GM10847 (cell line): ENCODE measurements around the gene REPIN1.

ENCODE experiments used
- POLR2A ChIP-seq: IDR thresholded peaks from 2 replicates; pipeline ENCODE4 v1.6.1; 2011; ENCODE audit not compliant: insufficient read length; ENCODE audit errors: extremely low read depth

The REPIN1 gene

GRCh38 chr7:150344299-150344698 lies 24.3 kb upstream of the REPIN1 start:
- no peak for TF ChIP-seq POLR2A

DNA sequence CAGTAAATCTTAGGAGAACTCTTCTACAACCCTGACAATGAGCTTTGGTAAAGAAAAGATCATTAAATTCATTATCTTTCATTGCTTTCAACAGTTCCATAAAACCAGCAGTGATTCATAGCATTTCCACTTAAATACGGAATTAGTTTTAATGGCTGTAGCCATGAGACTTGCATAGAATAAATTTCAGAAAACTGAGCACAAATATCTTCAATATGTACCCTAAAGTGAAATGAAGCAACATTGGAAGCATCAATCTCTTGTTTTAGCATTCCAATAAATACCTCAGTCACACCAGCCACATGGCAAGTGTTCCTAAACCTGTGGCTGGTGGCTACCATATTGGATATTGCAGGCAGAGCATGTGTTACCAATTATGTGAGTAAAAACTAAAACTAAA lies 23.6 kb upstream of the REPIN1 start:
- no peak for TF ChIP-seq POLR2A

- TF ChIP-seq POLR2A, result no peak
Observed at GRCh38 chr7:150346922-150347321, 21.7 kb upstream of the REPIN1 start.

- TF ChIP-seq POLR2A, result no peak
Observed at GRCh38 chr7:150351587-150352194, 16.9 kb upstream of the REPIN1 start.

GRCh38 chr7:150355666-150356059 lies 13.0 kb upstream of the REPIN1 start:
- TF ChIP-seq POLR2A, result no peak

- no peak for TF ChIP-seq POLR2A
Observed at GRCh38 chr7:150356265-150356897, 12.2 kb upstream of the REPIN1 start.

- TF ChIP-seq POLR2A, result no peak
Observed at GRCh38 chr7:150357270-150357669, 11.4 kb upstream of the REPIN1 start.

DNA sequence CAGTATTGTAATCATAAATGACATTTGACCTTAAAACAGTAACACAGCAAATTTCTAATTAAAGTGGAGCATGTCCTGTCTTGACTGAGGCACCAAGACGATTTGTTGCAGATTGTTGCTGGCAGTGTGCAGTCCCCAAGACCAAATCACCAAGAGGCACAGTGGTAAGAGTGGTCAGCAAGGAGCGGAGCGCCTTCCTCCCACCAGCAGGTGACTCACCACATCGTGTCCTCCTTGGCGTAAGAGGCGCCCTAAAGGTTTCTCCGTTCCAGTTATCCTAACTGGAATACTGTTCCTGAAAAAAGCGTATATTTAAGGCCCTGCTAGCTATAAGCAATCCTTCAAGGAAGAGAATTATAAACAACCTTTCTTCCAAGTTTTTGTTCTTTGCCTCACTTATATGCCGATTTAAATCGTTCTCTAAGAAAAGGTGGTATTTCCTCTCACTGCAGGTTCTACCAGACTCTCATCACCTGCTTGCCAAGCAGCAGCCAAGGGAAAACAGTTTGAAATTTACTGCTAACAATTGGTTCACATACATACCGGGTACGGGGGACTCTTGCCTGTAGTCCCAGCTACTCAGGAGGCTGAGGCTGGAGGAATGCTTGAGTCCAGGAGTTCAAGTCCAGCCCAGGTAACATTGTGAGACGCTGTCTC lies 10.7 kb upstream of the REPIN1 start:
- TF ChIP-seq POLR2A, result no peak

GRCh38 chr7:150358433-150358832 lies 10.2 kb upstream of the REPIN1 start:
- no peak for TF ChIP-seq POLR2A

- no peak for TF ChIP-seq POLR2A
Observed at GRCh38 chr7:150358988-150359621, 9.5 kb upstream of the REPIN1 start.

- TF ChIP-seq POLR2A, result no peak
Observed at GRCh38 chr7:150359622-150360362, 8.8 kb upstream of the REPIN1 start.

DNA sequence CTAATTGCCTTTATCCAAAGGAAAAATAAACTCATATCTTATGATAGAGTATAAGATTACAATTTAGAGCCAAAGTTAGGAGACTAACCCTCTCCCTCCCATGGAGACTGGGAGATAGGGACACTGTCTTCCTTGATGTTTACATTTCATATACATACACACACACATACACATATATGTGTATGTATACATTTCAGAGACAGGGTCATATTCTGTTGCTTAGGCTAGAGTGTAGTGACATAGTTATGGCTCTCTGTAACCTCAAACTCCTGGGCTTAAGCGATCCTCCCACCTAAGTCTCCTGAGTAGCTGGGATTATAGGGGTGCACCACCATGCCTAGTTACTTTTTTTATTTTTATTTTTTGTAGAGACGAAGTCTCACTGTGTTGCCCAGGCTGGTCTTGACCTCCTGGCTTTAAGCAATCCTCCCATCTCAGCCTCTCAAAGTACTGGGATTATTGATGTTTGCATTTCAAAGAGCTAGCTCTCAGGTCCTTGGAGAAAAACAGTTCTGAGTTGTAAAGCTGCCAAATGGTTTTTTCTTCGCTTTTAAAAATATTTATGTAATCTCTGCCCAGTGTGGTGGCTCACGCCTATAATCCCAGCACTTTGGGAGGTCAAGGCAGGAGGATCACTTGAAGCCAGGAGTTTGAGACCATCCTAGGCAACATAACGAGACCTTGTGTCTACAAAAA lies 8.1 kb upstream of the REPIN1 start:
- TF ChIP-seq POLR2A, result no peak

- TF ChIP-seq POLR2A, result no peak
Observed at GRCh38 chr7:150361402-150361801, 7.2 kb upstream of the REPIN1 start.

DNA sequence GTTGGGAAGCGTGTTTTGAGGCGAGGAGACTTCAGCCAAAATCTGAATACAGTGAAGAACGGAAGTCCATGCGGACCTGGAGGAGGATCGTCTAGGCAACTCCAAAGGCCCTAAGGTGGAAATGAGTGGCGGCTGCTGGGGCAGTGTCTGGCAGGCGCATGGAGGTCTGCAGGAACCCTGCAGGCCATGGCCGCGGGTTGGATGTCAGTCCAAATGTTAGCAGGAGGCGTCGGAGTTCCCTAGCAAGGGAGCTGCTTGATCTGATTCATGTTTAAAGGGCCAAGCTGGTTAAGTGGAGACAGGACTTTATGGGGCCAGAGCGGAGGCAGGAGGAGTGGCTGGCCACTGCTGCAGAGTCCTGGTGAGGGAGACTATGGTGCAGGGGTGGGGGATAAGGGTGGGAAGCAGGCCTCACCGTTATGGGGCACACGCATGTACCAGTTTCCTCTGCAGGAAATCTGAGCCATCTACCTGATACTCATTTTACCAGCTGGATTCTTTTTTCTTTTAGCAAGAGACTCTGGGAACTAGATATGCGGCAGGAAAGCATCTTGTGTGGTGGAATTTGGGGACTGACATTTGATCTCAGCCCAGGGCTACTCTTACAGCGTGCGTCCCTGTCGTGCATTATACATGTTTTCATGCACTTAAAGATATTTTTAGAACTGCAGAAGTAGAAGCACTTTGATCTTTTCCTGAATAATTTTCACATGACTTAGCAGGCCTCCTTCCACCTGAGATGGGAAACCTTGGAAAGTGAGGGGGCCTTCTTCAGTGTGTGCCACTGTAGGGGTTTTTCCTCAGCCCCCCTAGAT lies 6.6 kb upstream of the REPIN1 start:
- TF ChIP-seq POLR2A, result no peak

DNA sequence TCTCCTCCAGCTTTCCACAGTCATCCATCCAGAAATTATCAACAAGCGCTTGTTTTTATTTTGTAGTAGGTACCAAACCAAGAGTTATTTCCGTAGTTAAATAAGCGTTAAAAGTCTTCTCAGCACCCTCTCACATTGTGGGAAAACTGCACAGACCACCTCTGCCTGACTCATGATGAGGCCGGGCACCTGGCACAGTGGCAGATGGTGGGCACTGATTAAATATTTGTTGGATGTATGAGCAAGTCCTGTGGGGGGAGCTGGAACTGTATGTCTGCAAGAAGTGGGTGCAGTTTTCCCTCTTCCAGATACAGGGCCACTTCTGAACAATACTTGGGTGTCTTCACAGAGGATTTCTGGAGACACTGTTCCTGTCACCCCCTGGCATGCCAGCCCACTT lies 5.3 kb upstream of the REPIN1 start:
- TF ChIP-seq POLR2A, result no peak

- no peak for TF ChIP-seq POLR2A
Observed at GRCh38 chr7:150363872-150364271, 4.8 kb upstream of the REPIN1 start.
